GM18909 (cell line): ENCODE data around the gene INPP5E.

Experiments used
- ATAC-seq: cut with Tn5 transposase; IDR thresholded peaks from one replicate; pipeline ENCODE4 v1.9.1; 2021; ENCODE audit warnings: mild to moderate bottlenecking; ENCODE audit not compliant: unreplicated experiment, poor library complexity

The INPP5E gene

DNA sequence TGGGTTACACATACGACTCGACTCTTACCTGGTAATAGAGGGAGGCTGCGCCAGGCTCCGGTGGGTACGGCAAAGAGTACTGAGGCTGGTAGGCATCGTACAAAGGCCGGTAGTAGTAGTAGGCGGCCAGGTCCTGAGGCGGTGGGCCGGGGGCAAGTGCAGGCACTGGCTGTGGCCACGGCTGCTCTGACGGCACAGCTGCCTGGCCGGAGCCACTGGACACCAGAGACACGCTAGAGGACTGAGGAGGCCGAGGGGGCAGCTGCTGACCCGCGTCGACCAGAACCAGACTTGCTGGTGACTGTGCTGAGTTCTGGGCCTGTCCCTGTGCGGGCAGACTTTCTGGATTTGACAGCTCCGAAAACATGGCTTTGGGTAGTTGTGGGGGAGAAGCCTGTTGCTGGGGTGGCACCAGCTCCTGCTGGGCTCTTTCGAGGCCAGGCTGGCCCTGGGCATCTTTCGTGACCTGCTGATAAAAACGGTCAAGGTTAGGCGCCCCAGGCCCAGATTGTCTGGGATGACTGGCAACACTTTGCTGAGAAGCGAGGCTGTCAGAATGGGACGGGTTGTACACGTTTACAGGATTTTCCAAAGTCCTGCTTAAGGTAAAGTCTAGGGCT, 34.5 kb upstream of the INPP5E start:
- no peak for ATAC-seq

DNA sequence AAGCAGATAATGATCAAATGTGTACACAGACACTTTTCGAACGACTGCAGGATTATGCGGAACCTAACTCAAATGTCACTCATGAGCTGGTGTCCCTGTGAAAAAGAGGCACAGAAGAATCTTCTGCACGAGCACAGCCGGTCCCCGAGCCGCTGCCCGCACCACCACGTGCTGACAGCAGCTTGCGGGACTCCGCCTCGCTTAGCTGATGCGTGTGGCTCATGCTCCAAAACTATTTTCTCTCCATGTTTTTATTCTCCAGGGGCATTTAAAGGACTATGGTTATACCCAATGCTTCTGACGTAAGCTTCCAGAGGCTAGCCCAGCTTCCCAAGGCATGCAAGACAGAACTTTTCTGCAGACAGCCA, 33.7 kb upstream of the INPP5E start:
- no peak for ATAC-seq

GRCh38 chr9:136472640-136473353, 33.2 kb upstream of the INPP5E start:
- ATAC-seq = no peak

DNA sequence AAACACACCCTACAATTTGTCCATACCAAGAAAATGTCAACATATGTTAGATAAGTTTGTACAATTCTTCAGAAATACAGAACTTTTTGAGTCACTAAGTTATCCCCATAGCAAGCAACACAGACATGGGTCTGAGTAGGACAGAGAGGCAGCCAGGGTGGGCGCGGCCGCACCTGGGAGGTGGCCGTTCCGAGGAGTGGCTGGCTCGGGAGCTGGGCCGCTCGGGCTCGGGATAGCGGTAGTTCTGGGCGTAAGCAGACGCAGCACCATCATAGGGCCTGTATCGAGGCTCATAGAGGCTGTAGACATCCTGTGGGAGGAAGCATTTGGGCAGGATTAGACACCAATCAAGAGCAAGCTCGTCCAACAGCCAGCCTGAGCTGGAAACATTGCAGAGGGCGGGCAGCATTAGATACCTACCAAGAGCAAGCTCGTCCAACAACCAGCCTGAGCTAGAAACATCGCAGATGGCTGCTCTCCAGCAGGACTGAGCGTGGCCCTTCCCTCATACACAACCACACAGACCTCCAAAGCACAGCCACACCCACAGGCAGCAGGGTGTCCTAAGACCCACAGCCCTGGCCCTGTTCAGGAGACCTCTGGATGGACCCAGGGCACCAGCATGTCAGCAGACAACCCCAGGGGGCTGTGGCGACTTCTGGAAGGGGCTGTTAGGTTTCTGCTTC, 32.3 kb upstream of the INPP5E start:
- no peak for ATAC-seq

DNA sequence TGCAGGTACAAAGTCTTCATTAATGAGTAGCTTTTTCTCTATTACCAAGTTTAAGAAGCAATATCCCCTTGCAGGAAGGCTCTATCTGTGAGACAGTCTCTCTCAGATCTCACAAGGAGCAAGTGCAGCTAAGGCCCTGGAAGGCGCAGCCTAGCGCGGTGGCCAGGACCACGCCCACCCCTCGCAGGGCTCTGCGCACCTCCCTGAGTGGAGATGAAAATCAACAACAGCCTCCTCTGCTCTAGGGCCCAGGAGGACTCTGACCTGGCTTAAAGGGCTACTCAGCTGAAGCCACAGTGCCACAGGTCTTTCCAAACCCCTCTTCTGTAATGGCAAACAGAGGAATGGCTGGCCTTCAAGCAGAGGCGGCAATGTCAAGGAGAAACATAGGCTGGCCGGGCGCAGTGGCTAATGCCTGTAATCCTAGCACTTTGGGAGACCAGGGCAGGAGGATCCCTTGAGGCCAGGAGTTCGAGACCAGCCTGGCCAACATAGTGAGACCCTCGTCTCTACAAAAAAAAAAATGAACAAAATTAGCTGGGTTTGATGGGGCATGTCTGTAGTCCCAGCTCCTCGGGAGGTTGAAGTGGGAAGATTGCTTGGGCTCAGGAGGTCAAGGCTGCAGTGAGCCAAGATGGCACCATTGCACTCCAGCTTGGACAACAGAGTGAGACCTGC, 31.3 kb upstream of the INPP5E start:
- no peak for ATAC-seq

GRCh38 chr9:136470356-136470755, 30.7 kb upstream of the INPP5E start:
- ATAC-seq = no peak

DNA sequence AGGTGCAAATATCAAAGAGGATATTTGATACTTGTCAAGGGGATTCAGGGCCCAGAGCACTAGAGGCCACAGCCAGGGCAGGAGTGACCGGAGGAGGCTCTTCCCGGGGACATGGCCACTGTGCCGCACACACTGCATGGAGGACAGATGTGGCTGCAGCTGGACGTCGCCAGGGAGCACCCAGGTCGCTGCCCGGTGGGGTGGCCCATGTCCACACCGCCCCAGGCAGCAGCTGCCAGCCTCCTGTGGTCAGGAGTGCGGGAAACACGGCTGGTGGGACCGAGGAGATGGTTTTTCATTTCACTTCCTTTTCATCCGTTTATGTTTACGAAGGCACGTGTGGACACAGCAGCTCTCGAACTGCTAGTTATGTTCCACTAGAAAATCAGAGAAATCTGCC, 28.1 kb upstream of the INPP5E start:
- no peak for ATAC-seq

DNA sequence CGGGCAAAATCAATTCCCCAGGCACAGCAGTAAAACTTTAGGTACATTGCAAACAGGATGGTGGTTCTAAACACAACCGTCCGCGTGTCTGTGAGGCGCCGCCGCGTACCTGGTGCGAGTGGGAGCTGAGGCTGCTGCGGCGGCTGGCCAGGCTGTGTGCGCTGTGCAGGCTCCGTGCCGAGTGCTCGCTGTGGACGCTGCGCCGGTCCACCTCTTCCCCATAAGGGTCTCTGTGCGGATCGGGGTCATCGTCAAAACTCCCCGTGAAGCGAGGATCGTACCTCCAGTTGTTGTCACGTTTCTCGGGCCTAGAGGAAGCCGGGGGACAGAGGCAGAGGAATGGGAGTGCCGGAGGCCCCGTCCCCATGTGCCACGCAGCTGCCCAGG, 26.5 kb upstream of the INPP5E start:
- ATAC-seq = no peak

- no peak for ATAC-seq
Measured at GRCh38 chr9:136465500-136466154, 26.0 kb upstream of the INPP5E start.

GRCh38 chr9:136464241-136464640, 24.6 kb upstream of the INPP5E start:
- no peak for ATAC-seq

- ATAC-seq = no peak
Measured at GRCh38 chr9:136463578-136463977, 23.9 kb upstream of the INPP5E start.

DNA sequence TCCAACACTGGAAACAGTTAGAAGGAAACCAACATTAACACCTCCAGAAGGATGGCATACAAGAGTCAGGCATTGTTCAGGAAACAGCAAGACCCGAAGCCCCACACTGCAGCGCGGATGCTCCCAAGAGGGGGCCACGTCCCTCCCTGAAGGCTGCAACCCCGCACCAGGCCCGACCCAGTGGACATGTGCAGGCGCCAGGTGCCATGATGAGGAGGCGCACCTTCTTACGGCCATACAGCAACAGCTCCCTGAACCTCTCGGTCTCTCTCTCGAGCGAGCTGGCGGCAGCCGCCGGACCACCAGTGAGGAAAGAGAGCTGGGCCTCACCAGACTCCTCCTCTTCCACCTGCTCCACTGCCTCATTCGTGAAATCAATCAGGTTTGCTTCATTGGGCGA, 23.0 kb upstream of the INPP5E start:
- no peak for ATAC-seq

- no peak for ATAC-seq
Measured at GRCh38 chr9:136460772-136461325, 21.2 kb upstream of the INPP5E start.

- no peak for ATAC-seq
Measured at GRCh38 chr9:136459425-136459824, 19.8 kb upstream of the INPP5E start.

DNA sequence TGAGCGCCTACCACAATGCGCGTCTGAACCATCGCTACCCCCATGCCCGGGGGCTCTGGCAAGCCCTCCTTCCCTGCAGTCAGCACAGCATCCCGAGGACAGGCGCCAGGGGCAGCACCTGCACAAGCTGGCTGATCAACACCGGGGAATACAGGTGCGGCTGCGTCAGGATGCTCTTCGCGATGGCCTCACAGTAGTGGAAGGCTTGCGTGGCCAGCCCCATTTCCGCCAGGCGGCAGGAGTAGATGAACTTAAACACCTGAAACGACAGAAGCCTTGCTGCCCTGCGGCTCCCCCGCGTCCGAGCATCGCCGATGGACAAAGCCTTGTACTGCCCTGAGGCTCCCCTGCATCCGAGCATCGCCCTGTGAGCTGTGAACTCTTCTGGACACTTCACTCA, 17.7 kb upstream of the INPP5E start:
- no peak for ATAC-seq

DNA sequence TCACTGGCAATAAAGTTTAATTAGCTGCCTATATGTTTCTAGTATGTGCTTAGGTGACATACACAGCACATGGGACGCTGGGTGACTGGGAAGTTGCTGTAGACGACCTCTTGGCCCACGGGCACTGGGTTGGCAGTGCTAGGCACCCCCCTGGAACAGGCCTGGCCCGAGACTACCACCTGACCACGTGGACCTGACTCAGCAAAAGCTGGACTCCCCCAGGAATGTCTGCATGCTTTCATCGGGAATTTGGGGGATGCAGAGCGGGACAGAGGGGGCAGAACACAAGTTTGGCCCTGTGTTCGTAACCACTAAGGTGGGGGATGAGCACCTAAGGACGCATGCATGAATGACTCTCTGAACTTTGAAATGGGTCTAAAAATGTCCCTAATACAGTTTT, 16.6 kb upstream of the INPP5E start:
- no peak for ATAC-seq

GRCh38 chr9:136455043-136456002, 15.7 kb upstream of the INPP5E start:
- no peak for ATAC-seq

DNA sequence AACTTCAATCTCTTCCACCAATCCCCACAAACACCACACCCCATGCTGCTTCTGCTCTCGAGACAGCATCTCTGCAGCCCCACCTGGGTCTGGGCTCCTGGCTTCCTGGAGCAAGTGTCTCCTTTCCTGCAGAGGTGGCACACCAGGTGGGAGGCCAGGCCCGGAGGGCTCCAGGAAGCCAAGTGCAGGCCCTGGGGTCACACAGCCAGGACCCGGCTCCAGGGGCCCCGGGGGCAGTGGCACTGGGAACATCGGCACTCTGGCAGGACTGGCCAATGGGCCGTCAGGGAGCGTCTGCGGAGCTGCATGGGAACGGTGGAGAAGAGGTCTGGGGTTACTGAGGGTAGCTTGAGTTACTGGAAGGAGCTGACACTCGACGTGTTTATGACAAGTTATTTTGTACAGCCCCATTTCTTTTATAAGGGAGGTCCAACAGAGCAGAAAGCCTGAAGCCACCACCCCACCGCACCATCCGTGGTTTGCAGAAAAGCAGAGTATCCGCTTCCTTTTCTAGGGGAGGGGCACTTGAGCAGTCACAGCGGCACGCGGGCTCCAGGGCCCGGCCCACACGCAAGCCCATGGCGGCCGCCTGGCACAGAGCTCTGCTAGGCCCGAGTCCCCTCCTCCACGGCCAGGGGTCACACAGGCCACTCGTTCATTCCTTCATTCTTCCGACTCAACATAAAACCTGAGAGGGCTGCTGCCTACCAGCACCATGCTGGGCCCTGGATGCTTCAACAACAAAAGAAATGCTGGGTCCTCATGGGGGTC, 14.6 kb upstream of the INPP5E start:
- ATAC-seq = no peak

DNA sequence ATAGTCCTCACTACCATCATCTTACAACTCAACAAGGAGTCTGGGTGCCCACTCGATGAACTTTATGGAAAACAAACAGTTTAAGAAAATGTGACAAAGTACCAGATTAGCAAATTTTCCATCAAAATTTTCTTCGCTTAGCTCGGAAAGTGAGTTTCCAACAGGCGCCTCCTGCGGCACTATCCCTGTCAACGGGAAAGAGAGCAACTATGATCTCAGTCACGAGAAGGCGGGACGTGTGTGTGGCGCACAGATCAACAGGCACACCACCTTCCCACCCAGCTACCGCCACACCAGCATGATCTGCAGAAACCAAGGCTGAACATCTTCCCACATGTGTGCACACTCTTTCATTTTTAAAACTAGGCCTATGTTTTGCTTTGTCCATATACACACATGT, 13.7 kb upstream of the INPP5E start:
- ATAC-seq = no peak
